D341Med (cell line): ENCODE measurements around the gene PKNOX2.
A peak's percentile ranks its signal among the peaks of the same experiment; 100 is the strongest.

ENCODE experiments used
- DNase-seq: peaks from one replicate; pipeline ENCODE4 v3.0.0; 2012; ENCODE audit warnings: low spot score

Gene PKNOX2

GRCh38 chr11:125382314-125382791 lies 217.8 kb downstream of the PKNOX2 start:
- no peak for DNase-seq

GRCh38 chr11:125382822-125383221 lies 218.3 kb downstream of the PKNOX2 start:
- no peak for DNase-seq

GRCh38 chr11:125384825-125385224 lies 220.3 kb downstream of the PKNOX2 start:
- DNase-seq: no peak

GRCh38 chr11:125387901-125388300 lies 223.3 kb downstream of the PKNOX2 start:
- DNase-seq: no peak

GRCh38 chr11:125388611-125389010 lies 224.1 kb downstream of the PKNOX2 start:
- DNase-seq: no peak

- DNase-seq: no peak
Measured at GRCh38 chr11:125389339-125390166, 225.0 kb downstream of the PKNOX2 start.

GRCh38 chr11:125390946-125391345 lies 226.4 kb downstream of the PKNOX2 start:
- DNase-seq: no peak

GRCh38 chr11:125393331-125393730 lies 228.8 kb downstream of the PKNOX2 start:
- no peak for DNase-seq

- DNase-seq: no peak
Measured at GRCh38 chr11:125394296-125394695, 229.7 kb downstream of the PKNOX2 start.

- DNase-seq: no peak
Measured at GRCh38 chr11:125397421-125397820, 232.9 kb downstream of the PKNOX2 start.

GRCh38 chr11:125398475-125398874 lies 233.9 kb downstream of the PKNOX2 start:
- DNase-seq: no peak

- DNase-seq: no peak
Measured at GRCh38 chr11:125398994-125399640, 234.6 kb downstream of the PKNOX2 start.

- DNase-seq: no peak
Measured at GRCh38 chr11:125399945-125400344, 235.4 kb downstream of the PKNOX2 start.

- no peak for DNase-seq
Measured at GRCh38 chr11:125401235-125401634, 236.7 kb downstream of the PKNOX2 start.

- DNase-seq: peak; percentile 49
Measured at GRCh38 chr11:125401746-125402145, 237.2 kb downstream of the PKNOX2 start.

GRCh38 chr11:125402435-125402834 lies 237.9 kb downstream of the PKNOX2 start:
- no peak for DNase-seq

GRCh38 chr11:125404157-125404810 lies 239.7 kb downstream of the PKNOX2 start:
- peak; percentile 72 for DNase-seq

- DNase-seq: peak; percentile 91
Measured at GRCh38 chr11:125404811-125405790, 240.6 kb downstream of the PKNOX2 start.

- no peak for DNase-seq
Measured at GRCh38 chr11:125407046-125407445, 242.5 kb downstream of the PKNOX2 start.

GRCh38 chr11:125408311-125408711 lies 243.8 kb downstream of the PKNOX2 start:
- no peak for DNase-seq

GRCh38 chr11:125410091-125410490 lies 245.5 kb downstream of the PKNOX2 start:
- DNase-seq: no peak

- DNase-seq: no peak
Measured at GRCh38 chr11:125412177-125412496, 247.6 kb downstream of the PKNOX2 start.
